LoVo (cell line): ENCODE data around the gene NFKB2.

Source experiments
- DNase-seq: peaks from one replicate; pipeline ENCODE4 v3.0.0-alpha.2; 2016; ENCODE audit warnings: low spot score

Gene NFKB2

DNA sequence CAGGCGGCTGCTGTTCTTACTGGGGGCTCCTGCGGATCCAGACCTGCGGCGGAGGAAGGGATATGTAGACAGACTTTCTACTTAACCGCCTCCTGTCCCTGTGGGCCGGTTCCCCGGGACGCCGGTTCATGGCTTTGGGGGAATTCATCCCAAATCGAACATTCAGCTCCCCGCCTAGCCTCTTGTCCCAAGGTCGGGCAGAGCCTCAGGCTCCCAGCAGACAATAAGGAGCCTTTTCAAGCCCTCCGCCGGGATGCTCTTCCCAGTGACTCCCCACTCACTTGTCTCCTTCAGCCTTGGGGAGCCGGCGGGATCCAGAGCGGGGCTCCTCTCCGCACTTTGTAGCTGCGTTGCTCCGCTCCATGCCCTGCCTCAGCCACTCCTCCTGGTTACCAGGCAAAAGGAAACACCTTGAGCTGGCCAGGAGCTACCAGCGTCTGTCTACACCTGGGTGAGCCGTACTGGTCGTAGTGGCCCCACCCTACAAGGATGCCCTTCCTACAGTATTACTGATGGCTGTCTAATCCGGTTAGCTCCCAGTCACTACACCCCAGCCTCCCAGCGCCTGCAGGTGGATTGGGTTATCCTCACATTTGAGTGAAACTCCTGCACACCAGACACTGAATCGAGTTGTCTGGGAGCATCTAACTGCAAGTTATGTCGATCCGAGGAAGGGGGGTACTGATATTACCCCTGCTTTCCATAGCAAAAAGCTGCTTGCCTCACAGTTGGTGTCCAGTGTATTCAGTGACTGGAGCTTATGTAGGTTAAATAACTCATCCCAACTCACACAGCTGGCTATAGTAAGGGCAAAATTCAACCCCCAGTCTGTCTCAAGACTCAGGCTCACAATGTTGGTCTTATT lies 55.8 kb downstream of the NFKB2 start, which contains the start of gene C10orf95:
Gene C10orf95, minus strand, starts transcription at position 439 of the 865 bp plus-strand sequence. CDS start 450 bp downstream, outside the sequence.
- peak; percentile 10 for DNase-seq
